H1 (cell line): ENCODE results near the gene MPST. TPM values are rescaled to one million over a fixed set of nuclear protein-coding genes. Genes with fewer than 3 reads are reported as not detected.

Experiments used
- CTCF ChIA-PET: fragments of 300-600 bp; sonication (Branson Sonifier 250); formaldehyde crosslinking; loops from one replicate; lab custom pipeline; 2021; ENCODE audit not compliant: partially characterized antibody; lab: Charles Lee
- POLR2A ChIA-PET: fragments of 300-600 bp; sonication (Branson Sonifier 250); formaldehyde crosslinking; loops from one replicate; lab custom pipeline; 2021; ENCODE audit warnings: inconsistent platforms; ENCODE audit not compliant: partially characterized antibody; lab: Charles Lee
- DNase-seq, 2 experiments: peaks; one replicate each; pipeline versions ENCODE4 v3.0.0 to v3.0.0-alpha.2; 2010 to 2022; ENCODE audit warnings: low spot score in 2 of 2, low read depth in 1 of 2, mixed read lengths in 1 of 2
- FAIRE-seq: peaks from 2 replicates; lab custom pipeline; 2011; peaks lifted over from hg19 to GRCh38; lab: Jason Lieb, UNC
- H2AFZ ChIP-seq: 2 replicates; pipeline ENCODE4 v1.8.1; 2012; ENCODE audit warnings: low read length, inconsistent platforms
- H2AK5ac ChIP-seq: 2 replicates; pipeline ENCODE4 v1.6.1; 2013; ENCODE audit warnings: low read depth, low read length
- H2BK120ac ChIP-seq: replicated peaks from 2 replicates; pipeline ENCODE3; 2013; ENCODE audit warnings: low read depth, low read length, inconsistent platforms
- H2BK12ac ChIP-seq: 2 replicates; pipeline ENCODE4 v1.6.1; 2013; ENCODE audit warnings: low read depth, low read length
- H2BK15ac ChIP-seq: 2 replicates; pipeline ENCODE4 v1.6.1; 2013; ENCODE audit warnings: low read length
- H2BK20ac ChIP-seq: 2 replicates; pipeline ENCODE4 v1.6.1; 2013; ENCODE audit warnings: low read length
- H2BK5ac ChIP-seq: 2 replicates; pipeline ENCODE4 v1.6.1; 2013; ENCODE audit warnings: low read depth, low read length
- H3K14ac ChIP-seq: 2 replicates; pipeline ENCODE4 v1.6.1; 2013; ENCODE audit warnings: inconsistent platforms; ENCODE audit not compliant: insufficient read length
- H3K18ac ChIP-seq: 2 replicates; pipeline ENCODE4 v1.6.1; 2013; ENCODE audit warnings: low read length; ENCODE audit errors: extremely low read depth
- H3K23ac ChIP-seq: 2 replicates; pipeline ENCODE4 v1.6.1; 2013; ENCODE audit warnings: inconsistent platforms; ENCODE audit not compliant: insufficient read length
- H3K23me2 ChIP-seq: 2 replicates; pipeline ENCODE4 v1.6.1; 2013; ENCODE audit warnings: low read depth, low read length
- H3K27ac ChIP-seq: 2 replicates; pipeline ENCODE4 v1.6.1; 2011; ENCODE audit warnings: low read depth, low read length, inconsistent platforms
- H3K27me3 ChIP-seq, 4 experiments: replicated peaks in 1 of 4; 1 replicate in 1 of 4; 2 replicates in 3 of 4; pipeline versions ENCODE4 v1.6.1 to v1.8.1; 2011 to 2013; ENCODE audit warnings: low read length in 3 of 4, mild to moderate bottlenecking in 3 of 4, inconsistent platforms in 2 of 4, mixed read lengths in 2 of 4, moderate library complexity in 1 of 4; ENCODE audit not compliant: control insufficient read depth in 3 of 4, insufficient read depth in 3 of 4; ENCODE audit errors: extremely low read depth in 1 of 4
- H3K36me3 ChIP-seq, 4 experiments: 2 replicates each; pipeline versions ENCODE4 v1.6.1 to v1.8.1; 2011 to 2013; ENCODE audit warnings: mild to moderate bottlenecking in 4 of 4, low read length in 3 of 4, moderate library complexity in 2 of 4, control low read depth in 1 of 4, inconsistent platforms in 1 of 4; ENCODE audit not compliant: insufficient read depth in 4 of 4, control insufficient read depth in 2 of 4
- H3K4ac ChIP-seq: replicated peaks from 2 replicates; pipeline ENCODE3; 2013; ENCODE audit warnings: low read length, low read depth, mixed read lengths, inconsistent platforms; ENCODE audit not compliant: insufficient read length
- H3K4me1 ChIP-seq, 4 experiments: replicated peaks in 1 of 4; 1 replicate in 1 of 4; 2 replicates in 3 of 4; pipeline versions ENCODE4 v1.6.1 to v1.8.1; 2011 to 2013; ENCODE audit warnings: low read length in 3 of 4, inconsistent platforms in 2 of 4, mixed read lengths in 1 of 4; ENCODE audit not compliant: insufficient read depth in 4 of 4, control insufficient read depth in 3 of 4
- H3K4me2 ChIP-seq, 2 experiments: 2 replicates each; pipeline versions ENCODE4 v1.6.1 to v1.8.1; 2011 to 2013; ENCODE audit warnings: low read depth in 2 of 2, low read length in 2 of 2, control low read depth in 1 of 2, inconsistent platforms in 1 of 2, mild to moderate bottlenecking in 1 of 2; ENCODE audit not compliant: insufficient read depth in 1 of 2
- H3K4me3 ChIP-seq, 4 experiments: fragments of 200-600, 300-600 bp in 1 of 4; sonication (generic), shearing (Covaris generic), sonication (Bioruptor Twin) in 1 of 4; 2 replicates each; pipeline versions ENCODE4 v1.5.1 to v1.8.1; 2011 to 2016; ENCODE audit warnings: low read length in 4 of 4, low read depth in 3 of 4, control low read depth in 2 of 4, inconsistent platforms in 2 of 4, mild to moderate bottlenecking in 2 of 4, mixed read lengths in 1 of 4, moderate library complexity in 1 of 4; ENCODE audit not compliant: insufficient read depth in 2 of 4; ENCODE audit errors: extremely low read depth in 1 of 4
- H3K56ac ChIP-seq: replicated peaks from 2 replicates; pipeline ENCODE3; 2013; ENCODE audit warnings: low read depth, mild to moderate bottlenecking, mixed read lengths, low read length, inconsistent platforms; ENCODE audit not compliant: insufficient read length
- H3K79me1 ChIP-seq: 2 replicates; pipeline ENCODE4 v1.6.1; 2013; ENCODE audit warnings: low read depth, low read length, control low read depth
- H3K79me2 ChIP-seq, 2 experiments: 2 replicates each; pipeline versions ENCODE4 v1.6.1 to v1.8.1; 2012 to 2013; ENCODE audit warnings: low read length in 2 of 2, mild to moderate bottlenecking in 2 of 2, inconsistent platforms in 1 of 2; ENCODE audit not compliant: insufficient read depth in 2 of 2, control insufficient read depth in 1 of 2
- H3K9ac ChIP-seq, 4 experiments: replicated peaks in 1 of 4; 1 replicate in 1 of 4; 2 replicates in 3 of 4; pipeline versions ENCODE4 v1.6.1 to v1.8.1; 2011 to 2013; ENCODE audit warnings: low read depth in 3 of 4, low read length in 3 of 4, control low read depth in 2 of 4, mild to moderate bottlenecking in 2 of 4, moderate library complexity in 2 of 4, inconsistent platforms in 1 of 4; ENCODE audit errors: extremely low read depth in 1 of 4
- H3K9me3 ChIP-seq, 2 experiments: 2 replicates each; pipeline versions ENCODE4 v1.6.1 to v1.8.1; 2012 to 2013; ENCODE audit warnings: mild to moderate bottlenecking in 2 of 2, moderate library complexity in 2 of 2, control low read depth in 1 of 2, inconsistent platforms in 1 of 2, low read depth in 1 of 2, low read length in 1 of 2, mixed read lengths in 1 of 2; ENCODE audit not compliant: insufficient read depth in 2 of 2
- H4K20me1 ChIP-seq, 2 experiments: replicated peaks in 1 of 2; 2 replicates each; pipeline versions ENCODE3 to v1.8.1; 2011 to 2013; ENCODE audit warnings: inconsistent platforms in 2 of 2, low read length in 2 of 2, mild to moderate bottlenecking in 1 of 2; ENCODE audit not compliant: insufficient read depth in 2 of 2, control insufficient read depth in 1 of 2
- H4K5ac ChIP-seq: 2 replicates; pipeline ENCODE4 v1.6.1; 2013; ENCODE audit warnings: low read length, low read depth, mixed read lengths, inconsistent platforms; ENCODE audit not compliant: insufficient read length
- H4K8ac ChIP-seq: 2 replicates; pipeline ENCODE4 v1.8.0; 2013; ENCODE audit warnings: mild to moderate bottlenecking, moderate library complexity, low read length, inconsistent platforms; ENCODE audit not compliant: insufficient read depth; ENCODE audit errors: extremely low read depth
- H4K91ac ChIP-seq: replicated peaks from 2 replicates; pipeline ENCODE3; 2013; ENCODE audit warnings: low read length, mixed read lengths, inconsistent platforms; ENCODE audit not compliant: insufficient read length
- BCL11A ChIP-seq, 2 experiments: IDR thresholded peaks; one replicate each; pipeline ENCODE4 v1.6.1; 2011; ENCODE audit warnings: low read depth in 2 of 2, low read length in 2 of 2, mild to moderate bottlenecking in 2 of 2
- E2F6 ChIP-seq: IDR thresholded peaks from 2 replicates; pipeline ENCODE4 v1.6.1; 2012; ENCODE audit warnings: inconsistent platforms
- GTF2F1 ChIP-seq: IDR thresholded peaks from 2 replicates; pipeline ENCODE4 v1.6.1; 2012; ENCODE audit warnings: low read depth, low read length, improper control_type of control experiment, borderline replicate concordance
- JUN ChIP-seq: IDR thresholded peaks from 2 replicates; pipeline ENCODE4 v1.6.1; 2011; ENCODE audit warnings: low read depth, mild to moderate bottlenecking, improper control_type of control experiment, low read length
- RNF2 ChIP-seq: fragments of 200-900, 300-1000 bp; sonication (generic); IDR thresholded peaks from 2 replicates; pipeline ENCODE4 v1.7.1; 2016; ENCODE audit warnings: borderline replicate concordance, low read depth, mild to moderate bottlenecking, antibody characterized with exemption, low read length; ENCODE audit not compliant: poor library complexity, severe bottlenecking; ENCODE audit errors: missing control alignments
- SIRT6 ChIP-seq: IDR thresholded peaks from one replicate; pipeline ENCODE4 v1.7.1; 2012; ENCODE audit warnings: low read length, inconsistent platforms
- SP1 ChIP-seq: IDR thresholded peaks from 2 replicates; pipeline ENCODE4 v1.6.1; 2011; ENCODE audit warnings: low read depth, low read length
- WGBS, 2 experiments: shearing (Covaris generic) in 1 of 2; methylation state at CpG; one replicate each; pipeline versions ENCODE4 v1.1.6 to v1.1.7; 2013 to 2015; ENCODE audit warnings: low lambda C conversion rate in 2 of 2, mixed read lengths in 2 of 2, inconsistent platforms in 1 of 2, low coverage in 1 of 2, missing lambda C conversion rate in 1 of 2; ENCODE audit not compliant: insufficient replicate concordance in 2 of 2, insufficient coverage in 1 of 2, insufficient read length in 1 of 2; ENCODE audit errors: extremely low coverage in 1 of 2, missing lambda C conversion rate in 1 of 2; 5-methylcytosine and 5-hydroxymethylcytosine counted together
- polyA plus RNA-seq, 7 experiments: library from polyadenylated mRNA; depleted of rRNA in 3 of 7; stranded (reverse) in 5 of 7; unstranded in 2 of 7; fragments of >200 nt in 5 of 7; fragments of 200-250 nt in 2 of 7; gene quantifications; 1 replicate in 5 of 7; 2 replicates in 1 of 7; 4 replicates in 1 of 7; pipeline versions ENCODE4 v1.2.1 to v1.2.3, GENCODE V29; 2011 to 2013; ENCODE audit warnings: missing spikeins in 2 of 7, mixed read lengths in 2 of 7
- total RNA-seq: library from RNA; stranded (reverse); fragmentation: NEBNext Ultra II Directional; extraction: Animal tissue kit (Norgen Biotek cat#: 25700); gene quantifications from 2 replicates; pipeline ENCODE4 v1.2.1, GENCODE V29; 2021
- TF ChIP-seq, protein P1 (sequence below), 3 experiments: IDR thresholded peaks; 1 replicate in 2 of 3; 2 replicates in 1 of 3; pipeline versions ENCODE4 v1.5.1 to v1.6.1; 2011; ENCODE audit warnings: low read length in 3 of 3, mild to moderate bottlenecking in 3 of 3, inconsistent platforms in 2 of 3, low read depth in 1 of 3, moderate library complexity in 1 of 3; ENCODE audit not compliant: insufficient read depth in 1 of 3; ENCODE audit errors: control extremely low read depth in 1 of 3

The MPST gene
- total and polyA plus RNA-seq, 2 of the 8 experiments (the other 6 are each of a cell fraction or from before 2014, with no cell fraction given): 86.0 to 124 TPM

GRCh38 chr22:36999463-36999862 lies 20.1 kb upstream of the MPST start:
- Histone ChIP-seq H3K4me3 (no peak overlapping the region), H3K56ac (no peak overlapping the region), H2BK12ac (no peak overlapping the region), H3K4me1 (peaks cover 0 to 7% (median 2%) of the 10 kb centered on the region in 4 experiments; a peak in 6 of 7 replicates), H3K79me1 (no peaks in the 10 kb centered on the region), H4K20me1 (no peaks in the 10 kb centered on the region), H2BK20ac (no peak overlapping the region), H3K4me2 (no peak overlapping the region), H3K4ac (no peak overlapping the region), H2BK5ac (no peak overlapping the region), H3K27ac (no peak overlapping the region), H4K8ac (no peak overlapping the region), H4K5ac (no peak overlapping the region), H4K91ac (no peak overlapping the region), H2BK15ac (no peak overlapping the region), H2BK120ac (no peak overlapping the region), H3K18ac (no peak overlapping the region; the same call in none of the 2 replicates), H3K27me3 (0 out of 7 replicates have a peak, but pooled peaks cover 0 to 3% (median 0%) of the 10 kb centered on the region in 4 experiments), H3K79me2 (no peaks in the 10 kb centered on the region), H3K9ac (no peak overlapping the region), H3K23ac (no peak overlapping the region), H2AFZ (no peak overlapping the region), H3K23me2 (no peaks in the 10 kb centered on the region), H3K9me3 (no peaks in the 10 kb centered on the region), H3K36me3 (no peaks in the 10 kb centered on the region), H2AK5ac (no peak overlapping the region), H3K14ac (no peak overlapping the region)
- CTCF ChIA-PET: interaction anchor here (1.3 to 3.8 kb wide), 7 partner anchors 18 to 241 kb away, joined by 3 to 18 read pairs (median 5); no protein-coding TSS in a partner anchor
- DNase-seq (no peak), FAIRE-seq (no peak)
- WGBS, 2 experiments: 92% methylated on average over 3 of the region's 4 CpGs; no CpG with 5 or more reads in 1 of the 2 experiments
- TF ChIP-seq JUN (no peak), SP1 (no peak), BCL11A (IDR thresholded peaks at IDR 0.05; ENCODE audit: low read depth in 2 of 2, low read length in 2 of 2) (no peak), E2F6 (no peak), SIRT6 (no peak), GTF2F1 (no peak), RNF2 (no peak)
- TF ChIP-seq, protein P1, sequence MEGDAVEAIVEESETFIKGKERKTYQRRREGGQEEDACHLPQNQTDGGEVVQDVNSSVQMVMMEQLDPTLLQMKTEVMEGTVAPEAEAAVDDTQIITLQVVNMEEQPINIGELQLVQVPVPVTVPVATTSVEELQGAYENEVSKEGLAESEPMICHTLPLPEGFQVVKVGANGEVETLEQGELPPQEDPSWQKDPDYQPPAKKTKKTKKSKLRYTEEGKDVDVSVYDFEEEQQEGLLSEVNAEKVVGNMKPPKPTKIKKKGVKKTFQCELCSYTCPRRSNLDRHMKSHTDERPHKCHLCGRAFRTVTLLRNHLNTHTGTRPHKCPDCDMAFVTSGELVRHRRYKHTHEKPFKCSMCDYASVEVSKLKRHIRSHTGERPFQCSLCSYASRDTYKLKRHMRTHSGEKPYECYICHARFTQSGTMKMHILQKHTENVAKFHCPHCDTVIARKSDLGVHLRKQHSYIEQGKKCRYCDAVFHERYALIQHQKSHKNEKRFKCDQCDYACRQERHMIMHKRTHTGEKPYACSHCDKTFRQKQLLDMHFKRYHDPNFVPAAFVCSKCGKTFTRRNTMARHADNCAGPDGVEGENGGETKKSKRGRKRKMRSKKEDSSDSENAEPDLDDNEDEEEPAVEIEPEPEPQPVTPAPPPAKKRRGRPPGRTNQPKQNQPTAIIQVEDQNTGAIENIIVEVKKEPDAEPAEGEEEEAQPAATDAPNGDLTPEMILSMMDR (IDR thresholded peaks at IDR 0.05; ENCODE audit: control extremely low read depth in 1 of 3, insufficient read depth in 1 of 3, low read depth in 1 of 3, low read length in 3 of 3): no peak
- POLR2A ChIA-PET: interaction anchor here (0.7 to 1.3 kb wide), 2 partner anchors 20 to 470 kb away, joined by 3 to 4 read pairs; partner anchors contain the start of genes MPST and TST
